ENCODE data around the gene POFUT1.

GRCh38 chr20:32191422-32191821 lies 16.3 kb upstream of the POFUT1 start:
- TF ChIP-seq EZH2 (IDR thresholded peaks at IDR 0.05; ENCODE audit: low read depth, unreplicated experiment) (no peak), POLR2AphosphoS5 (IDR thresholded peaks at IDR 0.05; ENCODE audit: low read depth) (0 out of 2 replicates have a peak, but pooled peaks have one; percentile 11), JUNB (IDR thresholded peaks at IDR 0.05; ENCODE audit: unreplicated experiment) (no peak), EZH2phosphoT487 (IDR thresholded peaks at IDR 0.05; ENCODE audit: unreplicated experiment) (no peak), NANOG (IDR thresholded peaks at IDR 0.05; ENCODE audit: borderline replicate concordance) (no peak), CREB1 (CRISPR knock-in tag; IDR thresholded peaks at IDR 0.05; ENCODE audit: low read depth) (no peak), ZNF114 (CRISPR knock-in tag; IDR thresholded peaks at IDR 0.05) (no peak)
- TF ChIP-seq, protein P1, sequence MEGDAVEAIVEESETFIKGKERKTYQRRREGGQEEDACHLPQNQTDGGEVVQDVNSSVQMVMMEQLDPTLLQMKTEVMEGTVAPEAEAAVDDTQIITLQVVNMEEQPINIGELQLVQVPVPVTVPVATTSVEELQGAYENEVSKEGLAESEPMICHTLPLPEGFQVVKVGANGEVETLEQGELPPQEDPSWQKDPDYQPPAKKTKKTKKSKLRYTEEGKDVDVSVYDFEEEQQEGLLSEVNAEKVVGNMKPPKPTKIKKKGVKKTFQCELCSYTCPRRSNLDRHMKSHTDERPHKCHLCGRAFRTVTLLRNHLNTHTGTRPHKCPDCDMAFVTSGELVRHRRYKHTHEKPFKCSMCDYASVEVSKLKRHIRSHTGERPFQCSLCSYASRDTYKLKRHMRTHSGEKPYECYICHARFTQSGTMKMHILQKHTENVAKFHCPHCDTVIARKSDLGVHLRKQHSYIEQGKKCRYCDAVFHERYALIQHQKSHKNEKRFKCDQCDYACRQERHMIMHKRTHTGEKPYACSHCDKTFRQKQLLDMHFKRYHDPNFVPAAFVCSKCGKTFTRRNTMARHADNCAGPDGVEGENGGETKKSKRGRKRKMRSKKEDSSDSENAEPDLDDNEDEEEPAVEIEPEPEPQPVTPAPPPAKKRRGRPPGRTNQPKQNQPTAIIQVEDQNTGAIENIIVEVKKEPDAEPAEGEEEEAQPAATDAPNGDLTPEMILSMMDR (conservative IDR thresholded peaks at IDR 0.05; ENCODE audit: low read depth in 2 of 2) = no peak
- TF ChIP-seq, protein P2, sequence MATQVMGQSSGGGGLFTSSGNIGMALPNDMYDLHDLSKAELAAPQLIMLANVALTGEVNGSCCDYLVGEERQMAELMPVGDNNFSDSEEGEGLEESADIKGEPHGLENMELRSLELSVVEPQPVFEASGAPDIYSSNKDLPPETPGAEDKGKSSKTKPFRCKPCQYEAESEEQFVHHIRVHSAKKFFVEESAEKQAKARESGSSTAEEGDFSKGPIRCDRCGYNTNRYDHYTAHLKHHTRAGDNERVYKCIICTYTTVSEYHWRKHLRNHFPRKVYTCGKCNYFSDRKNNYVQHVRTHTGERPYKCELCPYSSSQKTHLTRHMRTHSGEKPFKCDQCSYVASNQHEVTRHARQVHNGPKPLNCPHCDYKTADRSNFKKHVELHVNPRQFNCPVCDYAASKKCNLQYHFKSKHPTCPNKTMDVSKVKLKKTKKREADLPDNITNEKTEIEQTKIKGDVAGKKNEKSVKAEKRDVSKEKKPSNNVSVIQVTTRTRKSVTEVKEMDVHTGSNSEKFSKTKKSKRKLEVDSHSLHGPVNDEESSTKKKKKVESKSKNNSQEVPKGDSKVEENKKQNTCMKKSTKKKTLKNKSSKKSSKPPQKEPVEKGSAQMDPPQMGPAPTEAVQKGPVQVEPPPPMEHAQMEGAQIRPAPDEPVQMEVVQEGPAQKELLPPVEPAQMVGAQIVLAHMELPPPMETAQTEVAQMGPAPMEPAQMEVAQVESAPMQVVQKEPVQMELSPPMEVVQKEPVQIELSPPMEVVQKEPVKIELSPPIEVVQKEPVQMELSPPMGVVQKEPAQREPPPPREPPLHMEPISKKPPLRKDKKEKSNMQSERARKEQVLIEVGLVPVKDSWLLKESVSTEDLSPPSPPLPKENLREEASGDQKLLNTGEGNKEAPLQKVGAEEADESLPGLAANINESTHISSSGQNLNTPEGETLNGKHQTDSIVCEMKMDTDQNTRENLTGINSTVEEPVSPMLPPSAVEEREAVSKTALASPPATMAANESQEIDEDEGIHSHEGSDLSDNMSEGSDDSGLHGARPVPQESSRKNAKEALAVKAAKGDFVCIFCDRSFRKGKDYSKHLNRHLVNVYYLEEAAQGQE (IDR thresholded peaks at IDR 0.05; ENCODE audit: unreplicated experiment) = no peak
- TF ChIP-seq, protein P3, sequence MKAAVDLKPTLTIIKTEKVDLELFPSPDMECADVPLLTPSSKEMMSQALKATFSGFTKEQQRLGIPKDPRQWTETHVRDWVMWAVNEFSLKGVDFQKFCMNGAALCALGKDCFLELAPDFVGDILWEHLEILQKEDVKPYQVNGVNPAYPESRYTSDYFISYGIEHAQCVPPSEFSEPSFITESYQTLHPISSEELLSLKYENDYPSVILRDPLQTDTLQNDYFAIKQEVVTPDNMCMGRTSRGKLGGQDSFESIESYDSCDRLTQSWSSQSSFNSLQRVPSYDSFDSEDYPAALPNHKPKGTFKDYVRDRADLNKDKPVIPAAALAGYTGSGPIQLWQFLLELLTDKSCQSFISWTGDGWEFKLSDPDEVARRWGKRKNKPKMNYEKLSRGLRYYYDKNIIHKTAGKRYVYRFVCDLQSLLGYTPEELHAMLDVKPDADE (IDR thresholded peaks at IDR 0.05) = no peak

Data from GM23338 (cell line).